Endometrial microvascular endothelial cells (primary cell): ENCODE results near the gene RAPH1. TPM values are rescaled to one million over a fixed set of nuclear protein-coding genes. Genes with fewer than 3 reads are reported as not detected.

ENCODE experiments used
- in situ Hi-C: cut with HindIII; loops from 2 replicates; pipeline ENCODE4 v1.10.0; 2017; ENCODE audit warnings: low sequenced_read_pairs, low pct_unique_long_range_greater_than_20kb; ENCODE audit errors: inconsistent ontology term
- total RNA-seq: library from RNA; depleted of rRNA; stranded (reverse); fragments of >200 nt; gene quantifications from one replicate; pipeline ENCODE4 v1.2.3, GENCODE V29; 2015; ENCODE audit errors: inconsistent ontology term

Gene RAPH1, protein sequence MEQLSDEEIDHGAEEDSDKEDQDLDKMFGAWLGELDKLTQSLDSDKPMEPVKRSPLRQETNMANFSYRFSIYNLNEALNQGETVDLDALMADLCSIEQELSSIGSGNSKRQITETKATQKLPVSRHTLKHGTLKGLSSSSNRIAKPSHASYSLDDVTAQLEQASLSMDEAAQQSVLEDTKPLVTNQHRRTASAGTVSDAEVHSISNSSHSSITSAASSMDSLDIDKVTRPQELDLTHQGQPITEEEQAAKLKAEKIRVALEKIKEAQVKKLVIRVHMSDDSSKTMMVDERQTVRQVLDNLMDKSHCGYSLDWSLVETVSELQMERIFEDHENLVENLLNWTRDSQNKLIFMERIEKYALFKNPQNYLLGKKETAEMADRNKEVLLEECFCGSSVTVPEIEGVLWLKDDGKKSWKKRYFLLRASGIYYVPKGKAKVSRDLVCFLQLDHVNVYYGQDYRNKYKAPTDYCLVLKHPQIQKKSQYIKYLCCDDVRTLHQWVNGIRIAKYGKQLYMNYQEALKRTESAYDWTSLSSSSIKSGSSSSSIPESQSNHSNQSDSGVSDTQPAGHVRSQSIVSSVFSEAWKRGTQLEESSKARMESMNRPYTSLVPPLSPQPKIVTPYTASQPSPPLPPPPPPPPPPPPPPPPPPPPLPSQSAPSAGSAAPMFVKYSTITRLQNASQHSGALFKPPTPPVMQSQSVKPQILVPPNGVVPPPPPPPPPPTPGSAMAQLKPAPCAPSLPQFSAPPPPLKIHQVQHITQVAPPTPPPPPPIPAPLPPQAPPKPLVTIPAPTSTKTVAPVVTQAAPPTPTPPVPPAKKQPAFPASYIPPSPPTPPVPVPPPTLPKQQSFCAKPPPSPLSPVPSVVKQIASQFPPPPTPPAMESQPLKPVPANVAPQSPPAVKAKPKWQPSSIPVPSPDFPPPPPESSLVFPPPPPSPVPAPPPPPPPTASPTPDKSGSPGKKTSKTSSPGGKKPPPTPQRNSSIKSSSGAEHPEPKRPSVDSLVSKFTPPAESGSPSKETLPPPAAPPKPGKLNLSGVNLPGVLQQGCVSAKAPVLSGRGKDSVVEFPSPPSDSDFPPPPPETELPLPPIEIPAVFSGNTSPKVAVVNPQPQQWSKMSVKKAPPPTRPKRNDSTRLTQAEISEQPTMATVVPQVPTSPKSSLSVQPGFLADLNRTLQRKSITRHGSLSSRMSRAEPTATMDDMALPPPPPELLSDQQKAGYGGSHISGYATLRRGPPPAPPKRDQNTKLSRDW
- 43.5 TPM for total RNA-seq

DNA sequence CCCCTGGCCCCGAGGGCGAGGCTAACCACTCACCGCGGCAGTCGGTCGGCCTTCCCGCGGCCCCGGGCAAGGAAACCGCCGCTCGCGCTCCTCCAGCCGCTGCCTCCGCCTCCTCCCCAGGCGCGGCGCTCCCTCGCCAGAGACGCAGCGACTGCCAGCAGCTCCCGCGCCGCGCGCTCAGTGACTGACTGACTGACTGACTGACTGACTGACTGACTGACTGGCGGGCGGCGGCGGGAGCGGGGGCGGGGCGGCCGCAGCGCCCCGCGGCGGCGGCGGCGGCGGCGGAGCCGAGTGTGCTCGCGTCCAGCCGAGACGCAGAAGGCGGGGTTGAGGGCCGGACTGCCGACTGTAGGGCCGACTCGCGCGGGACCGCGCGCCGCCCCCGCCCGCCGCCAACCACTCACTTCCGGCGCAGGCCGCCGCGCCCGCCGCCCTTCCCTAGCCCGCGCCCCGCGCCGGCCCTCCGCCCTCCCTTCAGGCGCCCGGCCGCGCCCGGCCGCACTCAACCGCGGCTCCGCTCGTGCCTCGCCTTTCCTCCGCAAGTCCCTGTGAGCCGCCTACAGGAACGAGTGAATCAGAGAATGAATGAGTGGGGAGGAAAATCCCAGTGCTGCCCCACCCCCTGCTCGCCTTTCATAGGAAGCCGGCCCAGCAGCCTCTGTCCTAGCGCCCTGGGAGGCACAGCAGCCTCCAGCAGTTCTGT is at the start of gene RAPH1:
RAPH1 (minus strand) TSS at position 224 of the 706 bp plus-strand sequence. CDS start 39,948 bp downstream, outside the sequence.
- in situ Hi-C loops, result no loop called here

DNA sequence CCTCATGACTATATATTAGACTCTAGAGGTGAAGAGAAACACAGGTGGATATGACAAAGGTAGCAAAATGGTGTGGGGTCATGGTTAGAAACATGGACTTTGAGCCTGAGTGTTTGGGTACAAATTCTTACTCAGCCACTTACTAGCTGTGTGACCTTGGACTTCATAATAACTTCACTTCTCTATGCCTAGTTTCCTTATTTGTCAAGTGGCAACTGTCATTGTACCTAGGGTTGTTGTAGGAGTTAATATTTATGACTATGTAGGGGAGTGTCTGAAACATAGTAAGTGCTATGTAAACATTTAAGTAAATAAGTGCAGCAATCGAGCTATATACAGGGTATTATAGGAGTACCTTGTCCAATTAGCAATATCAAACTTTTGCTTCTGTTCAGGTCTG is 49.7 kb upstream of the RAPH1 start:
- in situ Hi-C loops, result no loop called here

DNA sequence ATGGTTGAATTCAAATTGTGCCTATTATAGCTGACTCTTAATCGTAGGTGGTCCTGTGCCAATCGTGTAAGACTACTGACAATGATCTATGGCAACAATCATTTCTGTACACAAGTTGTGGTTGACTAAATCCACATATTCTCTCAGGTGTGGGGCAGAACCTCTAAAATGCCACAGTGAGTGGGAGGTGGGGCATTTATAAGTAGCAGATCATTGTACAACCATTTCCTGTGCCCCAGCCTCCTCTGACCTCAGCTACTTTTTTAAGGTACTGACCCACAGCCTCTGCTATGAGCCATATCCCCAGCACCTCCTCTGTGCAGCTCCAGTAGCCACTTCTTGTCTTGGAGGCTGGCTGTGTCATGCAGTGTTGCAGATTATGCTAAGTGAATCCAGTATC is 48.6 kb upstream of the RAPH1 start:
- in situ Hi-C loops, result no loop called here

DNA sequence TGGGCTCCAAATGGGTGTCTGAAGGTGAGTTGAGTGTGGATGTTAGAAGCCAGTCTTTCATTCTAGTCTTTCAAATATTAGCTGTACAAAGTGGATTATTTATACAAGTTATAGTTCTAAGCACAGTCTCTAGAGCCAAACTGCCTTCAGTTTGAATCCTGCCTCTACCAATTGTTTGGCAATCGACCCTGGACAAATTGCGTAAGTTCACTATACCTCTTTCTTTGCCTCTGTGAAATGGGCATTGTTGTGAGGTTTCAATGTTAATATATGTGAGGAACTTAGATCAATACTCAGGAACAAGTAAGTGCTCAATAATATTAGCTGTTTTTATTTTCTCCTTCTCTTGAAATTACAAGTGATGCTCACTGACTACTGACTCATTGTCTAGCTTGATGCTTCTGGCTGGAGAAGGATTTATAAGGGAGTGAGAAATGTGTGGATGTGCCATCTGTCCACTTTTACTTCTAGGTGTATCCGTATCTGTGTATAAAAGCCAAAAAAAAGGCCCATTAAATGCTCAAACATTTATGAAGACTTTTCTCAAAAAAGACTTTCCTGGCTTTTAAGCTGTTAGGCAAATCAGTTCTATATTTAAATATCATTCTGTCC is 48.1 kb upstream of the RAPH1 start:
- in situ Hi-C loops, result no loop called here

DNA sequence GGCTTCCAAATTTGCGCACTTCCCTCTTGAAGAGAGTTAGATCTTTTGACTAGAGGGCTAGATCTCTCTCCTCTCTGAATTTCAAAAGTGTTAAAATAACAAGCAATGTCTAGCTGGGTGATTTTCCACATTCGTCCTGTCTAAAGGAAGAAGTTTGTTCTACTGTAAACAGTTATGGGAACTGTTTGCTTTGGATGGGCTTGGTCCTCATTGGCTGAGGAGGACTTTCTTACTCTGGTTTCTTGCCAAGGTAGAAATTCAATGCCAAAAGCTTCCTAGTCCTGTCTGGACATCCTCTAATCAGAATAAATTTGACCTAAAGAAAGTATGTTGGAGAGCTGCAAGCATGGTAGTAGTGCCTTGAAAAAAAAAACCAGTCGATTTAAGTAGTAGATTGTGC is 47.4 kb upstream of the RAPH1 start:
- in situ Hi-C loops, result no loop called here

DNA sequence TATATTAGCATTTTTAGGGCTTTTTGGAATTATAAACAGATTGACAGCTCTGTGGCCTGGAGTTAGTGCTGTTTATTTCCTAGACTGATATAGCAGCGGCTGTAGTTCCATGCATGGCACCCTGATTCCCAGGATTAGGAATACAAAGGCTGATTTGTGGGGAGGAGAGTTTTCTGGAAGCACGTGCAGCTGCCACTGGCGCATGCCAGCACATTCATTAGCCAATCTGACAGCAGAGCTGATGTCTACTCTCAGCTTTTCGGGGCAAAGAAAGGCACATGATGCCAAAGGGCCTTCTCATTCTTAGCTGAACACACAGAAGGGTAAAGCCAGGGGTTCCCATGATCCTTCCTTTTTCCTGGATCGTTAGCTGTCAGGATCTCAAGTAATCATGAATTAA is 45.7 kb upstream of the RAPH1 start:
- in situ Hi-C loops, result no loop called here

DNA sequence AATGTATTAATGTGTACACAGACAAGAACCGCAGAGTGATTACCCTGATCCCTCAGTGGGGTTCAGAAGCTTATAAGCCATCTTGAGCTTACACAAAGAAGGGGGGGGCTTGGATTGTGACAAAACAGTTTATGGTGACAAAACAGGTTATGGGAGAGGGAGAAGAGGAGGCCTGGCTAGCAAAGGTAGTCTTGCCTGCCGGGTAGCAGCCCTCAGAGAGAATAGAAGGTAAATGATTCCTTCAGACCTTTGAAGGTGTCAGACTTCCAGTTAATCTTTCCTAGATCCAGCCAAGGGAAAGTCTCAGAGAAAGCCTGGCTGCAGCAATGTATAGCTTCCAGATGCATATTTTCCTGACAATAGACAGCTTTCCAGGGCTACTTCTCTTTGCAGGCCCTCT is 44.6 kb upstream of the RAPH1 start:
- in situ Hi-C loops, result no loop called here

DNA sequence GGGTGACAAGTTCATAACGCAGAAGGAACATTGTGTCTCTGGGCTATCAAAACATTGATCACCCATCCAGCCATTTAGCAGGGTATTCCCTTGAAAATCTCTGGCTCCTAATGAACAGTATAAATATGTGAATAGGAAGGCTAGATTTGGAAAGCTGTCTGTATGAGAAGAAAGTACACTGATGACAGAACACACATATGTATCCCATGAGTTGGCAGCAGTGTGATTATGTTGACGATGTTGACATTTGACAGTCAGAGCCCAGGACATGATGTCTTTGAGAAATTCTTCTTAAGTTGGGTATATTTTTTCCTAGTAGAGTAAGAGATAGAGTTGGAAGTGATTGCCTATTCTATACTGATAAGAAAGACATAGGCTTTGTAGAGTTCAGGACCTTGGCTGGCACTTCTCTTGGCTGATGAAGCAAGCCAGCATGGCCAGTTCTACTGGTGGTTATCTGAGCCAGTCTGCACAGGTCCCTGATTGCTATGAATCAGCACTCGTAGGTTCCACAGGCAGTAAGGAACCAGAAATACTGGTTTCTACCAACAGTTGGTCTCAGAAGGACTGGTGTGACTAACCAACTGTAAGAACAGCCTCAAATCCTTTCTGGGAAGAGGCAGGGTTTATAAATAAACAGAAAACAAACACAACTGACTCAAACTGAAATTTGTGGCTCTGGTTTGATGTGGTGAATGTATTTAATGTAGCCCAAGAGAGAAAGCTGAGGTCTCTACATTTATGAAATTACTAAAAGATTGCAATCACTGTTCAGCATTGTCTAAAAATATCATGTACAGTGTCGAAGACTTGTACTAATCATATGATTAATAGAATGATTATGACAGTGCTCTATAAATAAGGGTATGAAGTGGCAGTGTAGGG is 43.9 kb upstream of the RAPH1 start:
- in situ Hi-C loops, result no loop called here

DNA sequence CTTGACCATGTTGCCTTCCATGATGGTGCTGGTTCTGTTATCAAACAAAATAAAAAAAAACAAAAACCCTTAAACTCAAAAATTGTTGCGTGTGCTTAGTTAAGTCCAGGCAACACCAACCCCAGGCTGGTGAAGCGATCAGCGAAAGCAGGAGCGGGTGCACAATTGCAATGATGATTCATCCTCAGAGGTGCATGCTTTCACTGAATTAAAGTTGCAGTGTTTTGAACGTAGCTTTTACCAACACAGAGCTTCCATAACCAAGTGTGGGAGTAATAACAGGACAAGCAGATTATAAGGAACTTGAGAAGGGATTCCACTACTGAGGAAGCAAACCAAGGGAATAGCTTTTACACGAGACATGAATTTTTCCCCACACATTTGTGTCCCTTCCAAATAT is 39.7 kb upstream of the RAPH1 start:
- in situ Hi-C loops, result no loop called here

DNA sequence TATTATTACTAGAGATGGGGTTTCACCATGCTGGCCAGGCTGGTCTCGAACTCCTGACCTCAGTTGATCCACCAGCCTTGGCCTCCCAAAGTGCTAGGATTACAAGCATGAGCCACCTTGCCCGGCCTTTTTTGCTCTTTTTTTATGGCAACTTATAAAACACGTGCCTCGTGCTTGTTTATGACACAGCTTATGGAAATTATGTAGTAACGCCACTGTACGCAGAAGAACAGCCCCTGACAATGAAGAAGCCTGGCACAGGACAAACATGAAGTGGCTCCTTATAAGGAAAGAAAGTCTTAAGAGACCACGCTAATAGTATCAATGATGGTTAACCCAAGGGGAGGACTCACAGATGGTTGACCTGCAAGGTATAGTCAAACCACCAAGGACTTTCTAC is 37.2 kb upstream of the RAPH1 start:
- in situ Hi-C loops, result no loop called here

DNA sequence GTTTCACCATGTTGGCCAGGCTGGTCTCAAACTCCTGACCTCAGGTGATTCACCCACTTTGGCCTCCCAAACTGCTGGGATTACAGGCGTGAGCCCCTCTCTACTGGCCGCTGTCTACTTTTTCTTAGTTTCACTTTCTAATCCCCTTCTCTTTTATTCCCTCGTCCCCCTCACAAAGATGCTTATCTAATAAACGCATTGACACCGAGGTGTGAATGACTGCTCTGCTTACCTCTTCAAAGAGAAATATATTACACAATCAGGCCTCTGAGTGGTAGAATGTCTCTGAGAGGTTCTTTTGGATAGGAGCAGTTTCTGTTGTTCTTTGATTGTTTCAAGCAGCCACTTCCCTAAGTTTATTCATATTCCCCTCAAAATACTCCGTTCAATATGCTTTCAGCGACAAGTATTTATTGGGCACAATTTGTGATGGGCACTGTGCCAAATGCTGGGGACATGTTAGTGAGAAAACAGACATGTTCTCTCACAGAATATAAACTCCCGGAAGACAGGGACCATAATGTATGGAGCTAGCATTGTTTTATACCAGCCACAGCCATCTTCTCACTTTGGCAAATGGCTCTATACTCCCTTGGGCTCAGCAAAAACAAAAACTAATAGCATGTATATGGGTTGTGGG is 34.7 kb upstream of the RAPH1 start:
- in situ Hi-C loops, result no loop called here

DNA sequence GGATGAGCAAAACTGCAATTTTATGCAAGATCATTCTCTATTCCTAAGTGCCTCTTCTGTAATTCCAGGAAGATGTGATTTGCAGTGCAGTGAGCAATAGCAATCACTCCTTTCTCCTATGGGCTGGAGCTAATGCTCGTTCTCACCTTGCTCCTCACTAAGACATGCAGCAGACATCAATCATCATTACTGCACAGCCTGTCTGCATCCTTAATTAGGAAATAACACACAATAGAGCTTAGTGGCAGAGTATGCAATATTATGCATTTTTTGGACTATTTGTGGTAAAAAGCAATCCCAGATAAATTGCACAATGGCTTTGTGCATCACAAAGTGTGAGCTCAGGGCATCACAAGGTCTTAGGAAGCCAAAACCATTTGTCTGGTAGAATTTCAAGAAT is 32.6 kb upstream of the RAPH1 start:
- in situ Hi-C loops, result no loop called here

DNA sequence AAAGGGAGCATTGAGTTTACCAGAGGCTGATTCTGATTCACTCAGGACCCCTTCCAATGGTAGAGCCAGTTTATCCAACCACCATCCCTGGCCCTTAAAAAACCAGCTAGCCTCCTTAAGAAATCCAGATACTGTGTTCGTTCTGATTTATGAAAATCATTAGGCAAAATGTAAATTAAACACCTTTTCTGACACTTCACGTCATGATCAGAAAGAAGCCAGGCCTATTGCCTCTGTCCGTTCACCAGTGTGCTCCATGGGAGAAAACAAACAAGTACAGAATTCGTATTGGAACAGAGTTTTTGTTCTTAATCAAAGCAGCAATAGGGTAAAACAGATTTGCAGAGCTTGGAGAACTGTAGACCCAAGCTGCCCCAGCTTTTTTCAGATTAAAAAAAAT is 31.1 kb upstream of the RAPH1 start:
- in situ Hi-C loops, result no loop called here

DNA sequence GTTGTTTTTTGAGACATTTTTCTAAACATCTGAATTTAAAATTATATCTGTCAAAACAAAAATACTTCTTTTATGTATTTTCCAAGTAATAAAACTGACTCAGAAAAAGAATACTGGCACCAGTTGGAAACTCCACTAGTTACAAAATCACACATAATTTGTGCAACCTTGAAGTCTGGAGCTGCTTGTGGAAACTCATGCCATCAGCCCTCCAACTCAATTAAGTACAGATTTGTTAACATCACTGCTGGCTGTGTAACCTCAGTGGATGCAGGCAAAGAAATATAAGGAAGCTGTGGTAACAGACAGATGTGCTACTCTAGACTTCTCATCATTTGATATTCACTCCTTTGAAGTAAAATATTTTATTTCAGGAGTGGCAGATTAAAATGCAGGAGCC is 30.0 kb upstream of the RAPH1 start:
- in situ Hi-C loops, result no loop called here

DNA sequence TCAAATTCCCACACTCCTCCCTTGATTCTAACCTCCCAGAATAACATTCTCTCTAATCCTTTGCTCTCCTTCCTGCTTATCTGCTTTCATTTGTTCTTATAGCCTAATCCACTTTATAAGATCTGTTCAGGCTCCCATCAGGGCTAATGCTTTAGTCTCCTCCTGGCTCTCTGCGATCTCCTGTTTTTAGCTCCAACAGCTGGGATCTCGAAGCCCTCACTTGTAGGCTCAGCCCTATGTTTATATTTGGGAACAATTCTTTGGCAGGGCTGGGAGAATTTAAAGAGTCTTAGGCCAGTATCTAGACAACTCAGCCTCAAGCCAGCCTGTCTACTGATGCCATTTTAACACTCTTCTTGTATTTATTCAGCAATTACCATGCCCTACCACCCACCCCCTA is 27.2 kb upstream of the RAPH1 start:
- in situ Hi-C loops, result no loop called here

DNA sequence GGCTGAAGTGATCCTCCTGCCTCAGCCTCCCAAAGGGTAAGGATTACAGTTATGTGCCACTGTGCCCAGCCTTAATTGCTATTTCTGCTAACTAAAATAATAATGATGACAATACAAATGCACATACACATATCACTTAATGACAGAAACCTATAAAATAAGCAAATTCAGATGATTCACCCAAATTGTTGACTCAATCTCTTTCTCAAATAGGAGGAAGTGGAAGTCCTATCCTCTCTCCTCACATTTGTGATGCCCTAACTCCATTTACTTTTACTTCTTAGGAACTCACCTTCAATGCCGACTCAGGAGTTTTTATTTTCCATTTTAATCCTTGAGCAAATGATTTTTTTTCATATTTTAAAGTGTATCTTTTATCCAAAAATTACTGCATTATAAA is 24.5 kb upstream of the RAPH1 start:
- in situ Hi-C loops, result no loop called here

DNA sequence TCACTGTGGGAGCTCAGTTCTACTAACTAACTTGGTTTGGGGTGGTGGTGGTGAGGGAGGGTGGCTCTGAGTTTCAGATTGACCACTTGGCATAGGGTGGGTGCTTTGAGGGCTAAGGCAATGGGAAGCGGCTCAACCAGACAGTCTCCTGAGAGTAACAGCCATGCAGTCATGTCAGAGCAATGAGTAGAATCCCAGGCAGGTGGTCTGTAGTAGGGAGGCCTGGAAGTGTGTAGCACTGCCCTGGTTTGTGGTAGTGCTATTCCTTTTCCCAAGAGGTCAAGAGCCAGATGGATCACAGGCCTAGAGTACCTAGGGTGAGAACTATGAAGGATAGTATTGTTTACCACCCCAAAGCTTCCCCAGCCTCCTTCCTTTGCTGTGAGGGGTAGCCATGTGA is 18.7 kb upstream of the RAPH1 start:
- in situ Hi-C loops, result no loop called here
